Kidney (tissue), 14 donors: ENCODE data around the gene C6orf141. TPM values are rescaled to one million over a fixed set of nuclear protein-coding genes. Genes with fewer than 3 reads are reported as not detected.
A peak's percentile ranks its signal among the peaks of the same experiment; 100 is the strongest.

Experiments
- DNase-seq, 5 donors: peaks; one replicate each; pipeline ENCODE4 v3.0.0-alpha.2; 2013 to 2020
- FAIRE-seq: peaks from 2 replicates; lab custom pipeline; 2012; peaks lifted over from hg19 to GRCh38; lab: Jason Lieb, UNC
- H3K27ac ChIP-seq, 2 donors: one replicate each; pipeline ENCODE4 v1.7.0; 2013; ENCODE audit warnings: low read depth in 2 of 2, low read length in 2 of 2, inconsistent platforms in 1 of 2
- H3K27me3 ChIP-seq: one replicate; pipeline ENCODE4 v1.7.1; 2013; ENCODE audit warnings: low read length, inconsistent platforms; ENCODE audit not compliant: control insufficient read depth, insufficient read depth
- H3K36me3 ChIP-seq, 3 donors: one replicate each; pipeline versions ENCODE4 v1.7.0 to v1.7.1; 2013; ENCODE audit warnings: low read length in 3 of 3, control low read depth in 1 of 3, inconsistent platforms in 1 of 3; ENCODE audit not compliant: insufficient read depth in 3 of 3, control insufficient read depth in 2 of 3
- H3K4me1 ChIP-seq, 3 donors: one replicate each; pipeline versions ENCODE4 v1.7.0 to v1.7.1; 2013; ENCODE audit warnings: low read length in 3 of 3, inconsistent platforms in 1 of 3, low read depth in 1 of 3; ENCODE audit not compliant: control insufficient read depth in 2 of 3, insufficient read depth in 2 of 3
- H3K4me3 ChIP-seq, 3 donors: one replicate each; pipeline versions ENCODE4 v1.7.0 to v1.8.1; 2013; ENCODE audit warnings: low read length in 3 of 3, control low read depth in 1 of 3, inconsistent platforms in 1 of 3
- H3K9ac ChIP-seq, 3 donors: one replicate each; pipeline versions ENCODE4 v1.7.0 to v1.7.1; 2013; ENCODE audit warnings: low read length in 3 of 3, control low read depth in 1 of 3, inconsistent platforms in 1 of 3
- H3K9me3 ChIP-seq, 3 donors: one replicate each; pipeline versions ENCODE4 v1.7.0 to v1.7.1; 2013; ENCODE audit warnings: low read length in 3 of 3, control low read depth in 1 of 3, inconsistent platforms in 1 of 3; ENCODE audit not compliant: control insufficient read depth in 2 of 3, insufficient read depth in 1 of 3
- intact Hi-C: fragments of 100-400 bp; cut with DNase I; formaldehyde crosslinking; loops from one replicate; pipeline ENCODE4 v1.11.1; 2022
- polyA plus RNA-seq: library from polyadenylated mRNA; stranded (reverse); fragments of 350-450 nt; fragmentation: Illumina TruSeq; extraction: RNeasy Lipid Tissue Mini Kit (QIAGEN cat#74804); gene quantifications from one replicate; pipeline ENCODE4 v1.2.3, GENCODE V29; 2014; ENCODE audit warnings: low read depth, low replicate concordance; ENCODE audit not compliant: insufficient read depth
- total RNA-seq: library from RNA; stranded (reverse); fragmentation: NEBNext Ultra II Directional; extraction: Animal tissue kit (Norgen Biotek cat#: 25700); gene quantifications from one replicate; pipeline ENCODE4 v1.2.1, GENCODE V29; 2021
- TF ChIP-seq, protein P1 (sequence below): IDR thresholded peaks from 3 replicates; pipeline ENCODE4 v1.5.1; 2012; ENCODE audit warnings: mild to moderate bottlenecking, moderate library complexity, borderline replicate concordance; ENCODE audit not compliant: insufficient read depth; ENCODE audit errors: extremely low read depth
- donor health status: control.
- donor health status: control.
- donor health status: control.
- donor health status: control.
- donor health status: control.
- donor health status: DM: yes; HTN: yes; CAD: no.
- donor health status: Normal renal cell carcinoma (clear cell type).

The C6orf141 gene
- total and polyA plus RNA-seq, 2 donors from 2014 or later, result 2.2 TPM; not detected in 1

DNA sequence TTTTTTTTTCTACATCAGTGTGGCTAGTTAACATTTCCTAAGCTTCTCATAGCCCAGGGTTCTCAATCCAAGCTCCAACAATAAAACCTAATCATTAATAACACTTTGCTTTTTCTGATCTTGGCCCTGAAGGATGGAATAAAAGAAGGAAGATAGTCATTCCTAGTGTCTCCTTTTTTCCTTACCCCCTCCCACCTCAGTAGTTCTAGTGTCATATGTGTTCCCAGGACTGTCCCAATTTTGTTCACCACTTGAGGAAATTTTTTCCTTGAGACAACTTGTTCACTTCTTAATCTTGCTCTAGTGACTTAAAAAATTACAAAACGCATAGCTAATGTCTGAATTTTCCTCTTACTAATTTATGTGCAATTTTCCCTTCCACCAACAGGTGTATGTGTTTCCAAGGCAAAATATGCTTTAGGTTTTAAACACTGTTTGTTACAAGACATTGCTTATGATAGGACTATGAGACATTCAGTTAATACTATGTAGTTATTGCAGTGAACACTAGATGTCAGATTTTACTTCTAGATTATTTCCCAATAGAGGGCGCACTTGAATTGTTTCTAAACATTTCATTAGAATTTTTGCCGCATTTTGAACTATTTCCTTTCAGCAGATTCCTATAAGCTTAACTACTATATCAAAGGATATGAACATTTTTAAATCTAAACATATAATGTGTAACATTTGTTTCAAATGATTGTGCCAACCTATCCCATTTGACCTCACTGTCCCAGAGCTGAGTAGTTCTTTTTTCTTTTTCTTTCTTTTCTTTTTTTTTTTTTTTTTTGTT is 18.5 kb upstream of the C6orf141 start:
- FAIRE-seq, result peak; percentile 98
- intact Hi-C loops, result no loop called here
- H3K9ac ChIP-seq, result peak overlapping the region in 2 of 3 donors; percentile 22 to 28

DNA sequence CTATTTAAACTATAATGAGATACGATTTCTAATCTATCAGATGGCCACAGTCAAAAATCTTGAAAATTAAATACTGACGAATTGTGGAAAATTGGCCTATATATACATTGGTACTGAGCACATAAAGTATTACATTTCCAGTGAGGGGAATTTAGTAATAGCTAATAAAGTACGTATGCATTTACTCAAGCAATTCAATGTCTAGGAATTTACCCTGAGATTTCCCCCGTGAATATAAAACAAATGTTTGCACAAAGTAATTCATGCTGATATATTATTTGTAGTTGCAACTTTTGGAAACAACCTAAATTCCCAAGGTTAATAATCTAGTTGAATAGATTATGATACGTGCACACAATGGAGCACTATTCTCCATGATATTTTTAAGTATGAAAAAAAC is 14.7 kb upstream of the C6orf141 start:
- Histone ChIP-seq H3K4me1 (no peaks in the 10 kb centered on the region), H3K27ac (no peak overlapping the region), H3K4me3 (no peak overlapping the region), H3K36me3 (no peaks in the 10 kb centered on the region), H3K27me3 (no peaks in the 10 kb centered on the region), H3K9me3 (no peaks in the 10 kb centered on the region), H3K9ac (no peak overlapping the region)
- no peak for FAIRE-seq
- DNase-seq, result no peak
- TF ChIP-seq, protein P1, sequence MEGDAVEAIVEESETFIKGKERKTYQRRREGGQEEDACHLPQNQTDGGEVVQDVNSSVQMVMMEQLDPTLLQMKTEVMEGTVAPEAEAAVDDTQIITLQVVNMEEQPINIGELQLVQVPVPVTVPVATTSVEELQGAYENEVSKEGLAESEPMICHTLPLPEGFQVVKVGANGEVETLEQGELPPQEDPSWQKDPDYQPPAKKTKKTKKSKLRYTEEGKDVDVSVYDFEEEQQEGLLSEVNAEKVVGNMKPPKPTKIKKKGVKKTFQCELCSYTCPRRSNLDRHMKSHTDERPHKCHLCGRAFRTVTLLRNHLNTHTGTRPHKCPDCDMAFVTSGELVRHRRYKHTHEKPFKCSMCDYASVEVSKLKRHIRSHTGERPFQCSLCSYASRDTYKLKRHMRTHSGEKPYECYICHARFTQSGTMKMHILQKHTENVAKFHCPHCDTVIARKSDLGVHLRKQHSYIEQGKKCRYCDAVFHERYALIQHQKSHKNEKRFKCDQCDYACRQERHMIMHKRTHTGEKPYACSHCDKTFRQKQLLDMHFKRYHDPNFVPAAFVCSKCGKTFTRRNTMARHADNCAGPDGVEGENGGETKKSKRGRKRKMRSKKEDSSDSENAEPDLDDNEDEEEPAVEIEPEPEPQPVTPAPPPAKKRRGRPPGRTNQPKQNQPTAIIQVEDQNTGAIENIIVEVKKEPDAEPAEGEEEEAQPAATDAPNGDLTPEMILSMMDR, result no peak
- intact Hi-C loops, result no loop called here

More for the DNA sequence above, 18.5 kb upstream of the C6orf141 start:
- peak overlapping the region in 2 of 3 donors; percentile 38 to 45 for H3K4me3 ChIP-seq
- H3K4me1 ChIP-seq, result no peaks in the 10 kb centered on the region
- no peaks in the 10 kb centered on the region for H3K36me3 ChIP-seq
- peak in 2 of 5 donors; percentile 68 for DNase-seq
- TF ChIP-seq, protein P1, result peak; percentile 54
- no peaks in the 10 kb centered on the region for H3K27me3 ChIP-seq
- H3K27ac ChIP-seq, result no peak overlapping the region
- H3K9me3 ChIP-seq, result no peaks in the 10 kb centered on the region

DNA sequence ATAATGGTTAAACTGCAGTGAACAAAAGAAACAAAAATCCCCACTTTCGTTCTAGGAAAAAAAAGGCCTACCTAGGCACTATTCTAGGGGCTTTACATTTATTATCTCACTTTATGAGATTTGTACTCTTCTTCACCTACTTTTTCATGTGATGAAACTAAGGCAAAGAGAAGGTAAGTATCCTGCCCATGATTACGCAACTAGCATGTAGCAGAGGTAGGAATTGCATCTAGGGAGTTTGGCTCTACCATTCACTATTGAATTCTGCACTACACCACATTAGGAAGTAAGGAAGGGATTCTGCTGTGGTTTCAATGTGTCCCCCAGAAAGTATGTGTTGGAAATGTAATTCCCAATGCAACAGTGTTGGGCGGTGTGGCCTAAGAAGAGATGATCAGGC is 11.4 kb upstream of the C6orf141 start:
- FAIRE-seq, result no peak
- H3K9me3 ChIP-seq, result no peaks in the 10 kb centered on the region
- intact Hi-C loops, result no loop called here
- TF ChIP-seq, protein P1, result no peak
- no peak overlapping the region for H3K27ac ChIP-seq
- H3K4me3 ChIP-seq, result no peak overlapping the region
- no peaks in the 10 kb centered on the region for H3K36me3 ChIP-seq
- no peak for DNase-seq
- H3K9ac ChIP-seq, result no peak overlapping the region
- no peaks in the 10 kb centered on the region for H3K4me1 ChIP-seq
- H3K27me3 ChIP-seq, result no peaks in the 10 kb centered on the region
